ENCODE measurements around the gene CHST7.

The CHST7 gene

GRCh38 chrX:46627711-46628419 lies 54.3 kb downstream of the CHST7 start:
- TF ChIP-seq CTCF (IDR thresholded peaks at IDR 0.05; ENCODE audit: insufficient read depth, missing control alignments), result no peak
- DNase-seq (ENCODE audit: insufficient read length, low spot score), result no peak
- FAIRE-seq, result no peak

GRCh38 chrX:46628460-46629371 lies 55.2 kb downstream of the CHST7 start:
- FAIRE-seq, result no peak
- DNase-seq (ENCODE audit: insufficient read length, low spot score), result no peak
- TF ChIP-seq CTCF (IDR thresholded peaks at IDR 0.05; ENCODE audit: insufficient read depth, missing control alignments), result no peak

- FAIRE-seq, result no peak
- no peak for DNase-seq (ENCODE audit: insufficient read length, low spot score)
- TF ChIP-seq CTCF (IDR thresholded peaks at IDR 0.05; ENCODE audit: insufficient read depth, missing control alignments), result no peak
Measured at GRCh38 chrX:46630141-46630540, 56.6 kb downstream of the CHST7 start.

- FAIRE-seq (no peak), DNase-seq (ENCODE audit: insufficient read length, low spot score) (no peak)
- no peak for TF ChIP-seq CTCF (IDR thresholded peaks at IDR 0.05; ENCODE audit: insufficient read depth, missing control alignments)
Measured at GRCh38 chrX:46634577-46634976, 61.0 kb downstream of the CHST7 start.

GRCh38 chrX:46635186-46635585 lies 61.6 kb downstream of the CHST7 start:
- FAIRE-seq (no peak), DNase-seq (ENCODE audit: insufficient read length, low spot score) (no peak)
- no peak for TF ChIP-seq CTCF (IDR thresholded peaks at IDR 0.05; ENCODE audit: insufficient read depth, missing control alignments)

- FAIRE-seq, result no peak
- DNase-seq (ENCODE audit: insufficient read length, low spot score), result no peak
- TF ChIP-seq CTCF (IDR thresholded peaks at IDR 0.05; ENCODE audit: insufficient read depth, missing control alignments), result no peak
Measured at GRCh38 chrX:46636223-46636622, 62.7 kb downstream of the CHST7 start.

- no peak for FAIRE-seq
- TF ChIP-seq CTCF (IDR thresholded peaks at IDR 0.05; ENCODE audit: insufficient read depth, missing control alignments), result no peak
Measured at GRCh38 chrX:46637938-46638337, 64.4 kb downstream of the CHST7 start.

More at GRCh38 chrX:46637938-46638337, 64.4 kb downstream of the CHST7 start:
- DNase-seq (ENCODE audit: insufficient read length, low spot score), result no peak
